ELR (cell line): ENCODE data around the gene AADACL4.
"Not testable (repeated sequence)": the region's sequence is repeated elsewhere in the genome, so short reads cannot be mapped to it uniquely, and the experiment has no call there.

Source experiments
- DNase-seq: peaks from one replicate; pipeline ENCODE4 v3.0.0-alpha.2; 2015; ENCODE audit warnings: low read depth

AADACL4 gene

GRCh38 chr1:12629985-12630760 is 13.7 kb upstream of the AADACL4 start:
- DNase-seq, result no peak

GRCh38 chr1:12630946-12631530 is 12.8 kb upstream of the AADACL4 start:
- no peak for DNase-seq

DNA sequence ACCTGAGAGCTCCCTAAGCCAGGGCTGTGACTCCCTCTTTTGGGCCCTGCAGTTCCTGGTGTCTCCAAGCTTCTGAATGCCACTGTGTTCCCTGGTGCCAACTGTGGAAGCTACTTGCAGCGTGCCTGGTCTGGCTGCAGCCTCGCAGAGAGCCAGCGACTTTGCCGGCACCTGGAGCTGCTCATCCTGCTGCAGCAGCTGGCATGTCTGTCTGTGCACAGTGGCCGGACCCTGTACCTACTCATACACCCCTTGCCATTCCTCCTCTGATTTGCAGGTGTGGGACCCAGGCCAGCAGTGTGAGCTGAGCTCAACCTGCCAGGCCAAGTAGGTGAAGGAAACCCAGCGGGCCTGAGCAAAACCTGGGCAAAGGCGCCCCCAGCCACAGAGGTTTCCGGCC is 12.3 kb upstream of the AADACL4 start:
- no peak for DNase-seq

- no peak for DNase-seq
Observed at GRCh38 chr1:12634156-12634555, 9.7 kb upstream of the AADACL4 start.

DNA sequence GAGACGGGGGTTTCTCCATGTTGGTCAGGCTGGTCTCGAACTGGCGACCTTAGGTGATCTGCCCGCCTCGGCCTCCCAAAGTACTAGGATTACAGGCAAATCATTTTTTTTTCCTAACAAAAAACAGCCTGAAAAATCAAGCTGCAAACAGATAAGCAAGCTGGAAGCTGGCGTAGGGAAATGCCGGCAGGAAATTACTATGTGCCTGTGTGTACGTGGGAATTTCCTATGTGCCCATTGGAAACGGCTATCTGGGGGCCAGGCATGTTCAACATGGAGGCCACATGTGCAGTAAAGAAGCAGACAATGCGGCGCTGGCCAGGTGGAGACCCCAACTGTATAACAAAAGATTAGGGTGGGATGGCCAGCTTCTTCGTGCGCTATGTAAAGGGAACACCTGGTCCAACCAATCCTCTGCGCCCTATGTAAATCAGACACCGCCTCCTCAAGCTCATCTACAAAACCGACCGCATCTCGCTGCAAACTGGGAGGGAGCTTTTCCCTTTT is 9.1 kb upstream of the AADACL4 start:
- DNase-seq, result no peak

- DNase-seq, result peak; percentile 4
Observed at GRCh38 chr1:12636098-12636950, 7.6 kb upstream of the AADACL4 start.

- DNase-seq, result no peak
Observed at GRCh38 chr1:12637693-12638092, 6.2 kb upstream of the AADACL4 start.

- DNase-seq, result no peak
Observed at GRCh38 chr1:12640237-12640957, 3.5 kb upstream of the AADACL4 start.

GRCh38 chr1:12640958-12641272 is 3.0 kb upstream of the AADACL4 start:
- no peak for DNase-seq

DNA sequence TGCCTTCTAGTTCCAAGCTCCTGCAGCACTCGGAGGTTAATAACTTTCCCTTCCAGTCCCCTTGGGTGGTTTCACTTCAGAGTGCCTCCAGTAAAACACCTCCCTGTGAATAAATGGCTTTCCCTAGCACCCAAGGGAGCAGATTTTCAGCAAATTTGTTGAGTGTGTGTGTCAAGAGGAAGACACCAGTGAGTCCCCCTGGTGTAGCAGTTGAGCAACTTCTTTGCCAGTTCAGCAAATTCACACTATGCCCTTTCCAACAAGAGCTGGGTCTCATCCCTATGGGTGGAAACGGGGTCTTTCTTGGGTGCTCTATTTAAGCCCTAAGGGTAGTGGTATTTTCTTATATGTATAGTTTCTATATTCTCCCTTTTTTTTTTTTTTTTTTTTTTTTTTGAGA is 806 bp upstream of the AADACL4 start:
- DNase-seq, result no peak

DNA sequence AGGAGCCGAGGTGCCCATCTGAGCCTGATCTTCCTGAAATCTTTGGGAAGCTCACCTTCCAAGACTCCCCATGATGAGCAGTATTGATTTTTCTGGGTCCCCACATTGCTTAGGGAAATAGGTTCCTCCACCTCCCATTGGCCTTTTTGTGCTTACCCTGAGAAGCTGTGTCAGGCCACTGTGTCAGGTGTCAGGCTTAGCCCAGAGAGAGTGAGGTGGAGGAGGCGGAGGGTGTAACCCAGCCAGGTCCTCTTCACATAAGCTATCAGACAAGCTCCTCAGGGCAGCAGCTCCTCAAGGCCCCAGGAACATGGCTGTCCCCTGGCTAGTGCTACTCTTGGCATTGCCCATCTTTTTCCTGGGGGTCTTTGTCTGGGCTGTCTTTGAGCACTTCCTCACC is 352 bp downstream of the AADACL4 start:
- DNase-seq, result no peak

DNA sequence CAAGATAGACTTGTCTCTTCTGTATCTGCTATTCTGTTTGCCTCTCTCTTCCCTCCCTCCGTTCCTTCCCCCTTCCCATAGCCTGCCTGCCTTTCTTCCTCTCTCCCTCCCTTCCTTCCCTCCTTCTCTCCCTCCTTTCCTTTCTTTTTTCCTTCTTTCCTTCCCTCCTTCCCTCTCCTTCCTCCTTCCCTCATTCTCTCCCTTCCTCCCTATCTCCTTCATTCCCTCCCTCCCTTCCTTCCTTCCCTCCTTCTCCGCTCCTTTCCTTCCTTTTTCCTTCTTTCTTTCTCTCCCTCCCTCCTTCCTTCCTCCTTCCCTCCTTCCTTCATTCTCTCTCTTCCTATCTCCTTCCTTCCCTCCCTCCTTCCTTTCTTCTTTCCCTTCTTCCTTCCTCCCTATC is 944 bp downstream of the AADACL4 start:
- DNase-seq, result no peak

- not testable (repeated sequence) for DNase-seq
Observed at GRCh38 chr1:12645401-12645800, 1.5 kb downstream of the AADACL4 start.

- DNase-seq, result no peak
Observed at GRCh38 chr1:12648741-12649140, 4.9 kb downstream of the AADACL4 start.

DNA sequence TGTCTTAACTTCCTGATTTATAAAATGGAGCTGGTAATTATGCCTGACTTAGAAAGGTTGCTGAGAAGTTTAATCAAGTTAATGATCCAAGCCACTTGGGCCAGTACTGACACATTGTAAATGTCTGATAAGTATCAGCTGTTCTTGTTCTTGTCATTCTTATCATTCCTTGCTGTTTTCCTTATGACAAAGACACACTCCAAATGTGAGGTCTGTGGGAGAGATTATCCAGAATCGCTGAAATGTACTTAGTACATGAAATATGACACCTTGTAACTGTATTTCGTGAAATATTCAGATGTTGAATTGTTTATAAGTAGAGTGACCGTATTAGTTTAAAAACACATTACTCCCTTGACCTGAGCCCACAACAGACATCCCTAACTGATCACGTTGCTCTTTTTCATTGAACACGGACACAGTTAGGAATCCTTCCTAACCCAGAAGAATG is 6.1 kb downstream of the AADACL4 start:
- DNase-seq, result no peak

DNA sequence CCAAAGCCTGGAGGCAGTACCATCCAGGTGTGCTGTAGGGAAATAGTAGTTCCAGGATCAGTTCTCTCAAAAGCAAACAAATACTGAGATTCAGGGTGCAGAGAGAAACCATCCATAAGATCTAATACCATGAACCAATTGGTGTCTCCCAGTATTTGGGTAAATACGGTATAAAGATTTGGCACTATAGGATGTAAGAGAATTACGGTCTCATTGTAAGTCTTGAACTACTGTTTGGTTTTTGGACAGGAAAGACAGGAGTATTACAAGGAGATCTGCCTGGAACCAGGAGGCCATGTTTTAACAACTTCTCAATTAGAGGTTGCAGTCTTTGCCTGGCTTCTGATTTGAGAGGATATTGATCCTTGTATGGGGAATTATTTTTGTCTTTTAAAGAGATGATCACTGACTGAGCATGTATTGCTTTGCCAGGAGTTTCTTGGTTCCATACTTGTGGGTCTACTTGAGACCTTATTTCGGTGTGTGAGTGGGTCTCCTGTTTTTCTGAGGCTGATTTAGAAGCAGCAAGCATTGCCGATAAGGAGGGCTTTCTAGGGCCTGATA is 10.2 kb downstream of the AADACL4 start:
- DNase-seq, result peak; percentile 23

DNA sequence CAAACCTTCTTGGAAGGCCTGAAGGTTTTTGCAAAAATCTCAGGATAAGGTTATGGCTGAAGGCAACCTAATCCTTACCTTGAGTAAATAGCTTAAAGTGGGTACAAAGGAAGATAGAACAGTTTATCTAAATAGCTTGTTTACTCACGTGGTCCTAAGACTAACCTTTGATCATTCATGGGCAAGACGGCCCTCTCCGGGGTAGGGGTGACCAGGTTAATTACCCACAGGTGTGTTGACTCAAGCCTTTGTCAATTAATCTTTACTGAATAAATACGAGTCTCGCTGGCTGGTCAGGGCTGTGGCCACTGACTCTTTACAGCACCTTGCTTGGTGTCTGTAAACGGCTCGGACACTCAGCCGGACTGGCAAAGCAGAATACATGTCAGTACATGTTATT is 10.8 kb downstream of the AADACL4 start:
- DNase-seq, result no peak

DNA sequence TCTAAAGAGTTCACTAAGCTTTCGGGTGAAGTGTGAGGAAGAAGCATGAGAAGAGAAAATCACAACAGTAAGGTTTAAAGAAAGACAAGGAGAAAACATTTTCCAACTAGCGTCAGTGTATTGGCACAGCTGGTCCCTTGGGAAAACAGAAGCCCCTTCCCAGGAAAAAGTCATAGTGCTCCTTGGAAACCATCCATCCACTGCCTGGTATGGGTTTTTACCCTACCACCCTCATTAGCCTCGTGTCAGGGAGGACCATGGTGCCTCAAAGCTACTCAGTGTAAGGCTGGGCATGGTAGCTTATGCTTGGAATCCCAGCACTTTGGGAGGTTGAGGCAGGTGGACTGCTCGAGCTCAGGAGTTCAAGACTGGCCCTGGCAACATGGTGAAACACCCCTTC is 12.7 kb downstream of the AADACL4 start:
- DNase-seq, result no peak

DNA sequence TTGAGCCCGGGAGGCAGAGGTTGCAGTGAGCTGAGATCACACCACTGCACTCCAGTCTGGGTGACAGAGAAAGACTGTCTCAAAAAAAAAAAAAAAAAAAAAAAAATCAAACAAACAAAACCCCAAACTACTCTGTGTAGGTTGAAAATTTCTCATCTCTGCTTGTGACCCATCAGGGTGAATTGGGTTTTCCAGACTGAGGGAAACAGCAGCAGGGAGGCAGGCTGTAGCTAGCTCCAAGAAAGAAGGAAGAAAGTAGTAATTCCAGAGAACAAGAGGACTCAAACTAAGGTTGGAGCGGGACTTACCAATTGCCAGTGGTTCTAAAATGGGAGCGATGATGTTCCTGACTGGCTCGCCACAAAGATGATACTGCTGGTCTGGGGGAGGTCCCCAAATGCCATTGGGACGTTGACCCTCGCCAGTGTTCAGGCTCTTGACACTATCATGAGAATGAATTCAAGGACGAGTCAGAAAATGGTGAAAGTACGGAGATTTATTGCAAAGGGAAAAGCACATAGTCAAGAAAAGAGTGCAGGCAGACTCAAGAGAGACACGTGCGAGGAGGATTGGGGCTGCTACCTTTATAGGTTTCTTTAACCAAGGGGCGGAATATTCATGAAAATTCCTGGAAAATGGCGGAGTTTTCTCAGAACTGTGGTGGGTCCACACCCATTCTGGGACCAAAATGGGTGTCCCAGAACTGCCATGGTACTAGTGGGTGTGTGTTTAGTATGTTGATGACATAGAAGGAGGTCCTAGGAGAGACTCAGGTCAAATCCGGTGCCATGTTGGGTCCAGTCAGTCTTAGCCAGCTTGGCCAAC is 13.4 kb downstream of the AADACL4 start:
- DNase-seq, result no peak

DNA sequence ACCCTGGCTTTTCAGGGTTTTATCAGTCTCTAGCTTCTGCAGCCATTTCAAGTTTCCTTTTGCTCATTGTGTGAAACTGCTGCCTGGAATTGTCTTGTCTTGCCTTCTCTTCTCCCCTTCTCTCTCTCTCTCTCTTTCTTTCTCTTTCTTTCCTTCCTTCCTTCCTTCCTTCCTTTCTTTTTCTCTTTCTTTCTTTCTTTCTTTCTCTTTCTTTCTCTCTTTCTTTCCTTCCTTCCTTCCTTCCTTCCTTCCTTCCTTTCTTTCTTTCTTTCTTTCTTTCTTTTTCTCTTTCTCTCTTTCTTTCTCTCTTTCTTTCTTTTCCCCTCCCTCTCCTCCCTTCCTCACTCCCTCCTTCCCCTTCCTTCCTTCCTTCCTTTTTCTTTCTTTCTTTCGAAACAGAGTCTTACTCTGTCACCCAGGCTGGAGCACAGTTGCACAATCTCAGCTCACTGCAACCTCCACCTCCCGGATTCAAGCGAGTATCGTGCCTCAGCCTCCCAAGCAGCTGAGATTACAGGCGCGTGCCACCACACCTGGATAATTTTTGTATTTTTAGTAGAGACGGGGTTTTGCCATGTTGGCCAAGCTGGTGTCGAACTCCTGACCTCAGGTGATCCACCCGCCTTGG is 14.1 kb downstream of the AADACL4 start:
- DNase-seq, result not testable (repeated sequence)
